ENCODE measurements around the gene RAD51B.

DNA sequence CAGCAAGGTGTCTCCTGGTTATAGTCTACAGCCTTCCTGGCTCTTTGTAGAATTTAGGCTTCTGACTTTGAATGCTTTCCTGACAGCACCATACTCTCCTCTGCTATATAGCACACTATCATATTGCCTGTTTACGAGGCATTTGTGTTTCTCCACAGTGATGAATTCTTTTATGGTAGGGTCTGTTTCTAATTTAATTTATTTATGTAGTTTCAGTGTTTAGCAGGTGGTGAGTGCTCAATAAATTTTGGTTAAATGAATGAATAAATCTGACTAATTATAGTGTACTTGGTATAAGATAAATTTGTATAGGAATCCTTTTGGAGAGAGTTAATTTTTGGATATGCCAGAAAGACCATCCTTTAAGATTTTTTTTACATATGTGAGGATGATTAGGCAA, 115.3 kb downstream of the RAD51B start:
- no peak for TF ChIP-seq EZH2phosphoT487 (IDR thresholded peaks at IDR 0.05; ENCODE audit: borderline replicate concordance, low read length)
- TF ChIP-seq, protein P1, sequence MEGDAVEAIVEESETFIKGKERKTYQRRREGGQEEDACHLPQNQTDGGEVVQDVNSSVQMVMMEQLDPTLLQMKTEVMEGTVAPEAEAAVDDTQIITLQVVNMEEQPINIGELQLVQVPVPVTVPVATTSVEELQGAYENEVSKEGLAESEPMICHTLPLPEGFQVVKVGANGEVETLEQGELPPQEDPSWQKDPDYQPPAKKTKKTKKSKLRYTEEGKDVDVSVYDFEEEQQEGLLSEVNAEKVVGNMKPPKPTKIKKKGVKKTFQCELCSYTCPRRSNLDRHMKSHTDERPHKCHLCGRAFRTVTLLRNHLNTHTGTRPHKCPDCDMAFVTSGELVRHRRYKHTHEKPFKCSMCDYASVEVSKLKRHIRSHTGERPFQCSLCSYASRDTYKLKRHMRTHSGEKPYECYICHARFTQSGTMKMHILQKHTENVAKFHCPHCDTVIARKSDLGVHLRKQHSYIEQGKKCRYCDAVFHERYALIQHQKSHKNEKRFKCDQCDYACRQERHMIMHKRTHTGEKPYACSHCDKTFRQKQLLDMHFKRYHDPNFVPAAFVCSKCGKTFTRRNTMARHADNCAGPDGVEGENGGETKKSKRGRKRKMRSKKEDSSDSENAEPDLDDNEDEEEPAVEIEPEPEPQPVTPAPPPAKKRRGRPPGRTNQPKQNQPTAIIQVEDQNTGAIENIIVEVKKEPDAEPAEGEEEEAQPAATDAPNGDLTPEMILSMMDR (conservative IDR thresholded peaks at IDR 0.05; ENCODE audit: low read depth, low read length) = no peak

All from PC-3 (cell line).